GM21737 (cell line): Measurements from ENCODE around the gene SRP14.
"Not testable (repeated sequence)": the region's sequence is repeated elsewhere in the genome, so short reads cannot be mapped to it uniquely, and the experiment has no call there.

Source experiments
- ATAC-seq: cut with Tn5 transposase; IDR thresholded peaks from one replicate; pipeline ENCODE4 v1.9.1; 2021; ENCODE audit warnings: mild to moderate bottlenecking, moderate library complexity; ENCODE audit not compliant: unreplicated experiment

The SRP14 gene

GRCh38 chr15:40038638-40039543 is at the start of gene SRP14:
Gene SRP14, minus strand, starts transcription at chr15:40039181. Its CDS starts 65 bp downstream, at chr15:40039116.
- ATAC-seq = peak; percentile 86

DNA sequence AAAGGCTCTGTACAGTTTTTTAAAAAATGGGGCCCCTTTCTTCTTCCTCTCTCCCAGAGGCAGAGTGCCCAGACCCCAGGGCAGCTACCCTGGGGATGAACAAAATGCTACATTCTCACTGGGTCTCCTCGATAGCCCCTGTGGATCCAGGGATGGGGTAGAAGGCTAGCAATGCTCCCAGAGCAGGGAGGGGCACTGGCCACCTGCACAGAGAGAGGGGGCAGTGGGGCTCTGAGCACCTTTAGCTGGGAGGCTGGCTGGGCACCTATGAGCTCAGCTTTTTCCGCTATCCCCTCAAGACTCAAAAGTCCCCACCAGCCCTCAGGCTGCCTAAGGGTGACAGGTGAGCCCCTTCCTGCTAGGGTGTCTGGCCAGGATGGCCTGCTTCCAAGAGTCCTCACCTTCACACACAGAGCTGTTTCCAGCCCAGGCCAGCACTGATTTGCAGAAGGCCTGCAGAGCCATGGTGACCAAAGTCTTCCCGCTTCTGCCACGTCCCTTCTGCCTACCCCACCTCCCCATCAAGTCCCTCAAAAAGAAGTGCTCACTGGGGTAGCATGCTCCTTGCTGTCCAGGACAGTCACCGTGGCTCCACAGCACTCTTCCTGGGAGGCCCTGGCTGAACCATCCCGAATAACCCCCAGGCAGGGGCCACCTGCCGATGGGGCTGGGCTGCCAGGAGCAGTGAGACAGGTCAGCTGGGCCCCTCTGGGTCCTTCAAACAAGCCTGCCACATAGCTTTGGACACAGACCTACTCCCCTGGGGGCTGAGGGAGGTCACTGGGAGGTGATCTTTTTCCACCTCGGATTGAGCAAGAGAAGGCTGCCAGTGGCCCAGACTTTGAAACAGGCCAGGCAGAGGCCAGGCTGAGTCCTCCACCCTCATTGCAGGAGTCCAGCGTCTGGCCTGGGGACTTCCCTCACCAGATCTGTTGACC is 49.3 kb upstream of the SRP14 start:
- ATAC-seq = no peak

DNA sequence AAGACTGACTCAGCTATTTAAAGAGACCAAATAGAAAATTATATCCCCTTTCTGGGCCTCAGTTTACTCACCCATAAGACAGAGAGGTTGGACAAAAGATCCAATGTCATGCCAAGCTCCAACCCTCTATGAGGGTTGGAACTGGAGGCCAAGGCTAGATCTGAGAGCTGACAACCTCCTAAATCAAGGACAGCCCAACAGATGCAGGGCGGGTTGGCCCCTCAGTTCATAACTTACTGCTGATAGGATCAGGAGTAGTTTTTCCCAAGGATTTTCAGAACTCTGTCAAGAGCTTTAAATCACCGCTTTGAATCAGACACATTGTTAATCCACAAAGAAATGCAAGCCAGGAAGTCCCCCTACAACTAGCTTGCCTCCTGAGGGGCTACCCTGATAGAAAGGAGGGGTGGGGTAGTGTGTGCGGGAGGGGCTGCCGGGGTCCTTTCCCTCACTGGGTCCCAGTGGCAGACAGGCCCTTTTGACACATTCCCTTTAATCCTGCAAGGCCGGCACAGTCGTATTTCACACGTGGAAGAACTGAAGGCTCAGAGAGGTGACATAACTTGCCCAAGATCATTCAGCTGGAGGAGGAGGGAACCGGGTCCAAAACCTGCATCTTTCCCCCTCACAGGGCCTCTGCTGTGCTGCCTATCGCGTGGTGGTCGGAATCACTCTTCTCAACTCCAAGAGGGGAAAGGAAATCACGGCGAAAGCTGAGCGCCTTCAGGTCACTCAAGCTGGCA is 48.3 kb upstream of the SRP14 start:
- no peak for ATAC-seq

DNA sequence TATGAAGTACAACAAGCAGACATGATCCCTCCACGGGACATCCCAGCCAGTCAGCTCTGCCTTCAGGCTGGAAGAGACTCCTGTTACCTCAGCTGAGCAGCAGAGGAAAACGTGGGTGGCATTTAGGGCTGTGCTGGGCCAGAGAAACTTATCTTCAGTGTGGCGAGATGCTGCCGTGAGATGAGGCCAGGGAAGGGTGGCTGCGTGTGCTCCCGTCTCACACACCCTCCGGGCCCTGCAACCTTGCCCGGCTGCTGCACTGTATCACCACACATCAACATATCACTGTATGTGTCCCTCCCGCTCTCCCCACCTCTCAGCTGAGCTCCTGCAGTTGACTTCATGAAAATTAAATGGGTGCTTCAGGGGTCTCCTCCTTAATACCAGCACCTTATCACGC is 46.3 kb upstream of the SRP14 start:
- no peak for ATAC-seq

DNA sequence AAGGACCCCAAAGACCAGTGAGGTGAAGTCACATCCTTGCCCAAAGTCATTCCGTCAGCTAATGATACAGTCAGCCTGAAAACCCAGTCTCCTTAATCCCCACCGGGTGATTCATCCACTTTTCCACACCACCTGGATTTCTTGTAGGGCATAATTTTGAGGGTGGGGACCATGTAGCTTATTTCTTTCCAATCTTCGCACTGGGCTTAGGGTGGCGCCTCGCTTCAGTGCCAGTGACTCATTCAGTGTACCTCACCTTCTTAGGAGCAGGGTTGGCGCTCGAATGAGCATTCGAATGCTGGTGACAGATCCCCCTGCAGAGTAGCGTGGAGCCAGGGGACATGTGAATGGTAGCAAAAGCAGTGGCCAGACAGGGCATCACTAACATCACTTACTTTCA is 45.7 kb upstream of the SRP14 start:
- ATAC-seq = no peak

DNA sequence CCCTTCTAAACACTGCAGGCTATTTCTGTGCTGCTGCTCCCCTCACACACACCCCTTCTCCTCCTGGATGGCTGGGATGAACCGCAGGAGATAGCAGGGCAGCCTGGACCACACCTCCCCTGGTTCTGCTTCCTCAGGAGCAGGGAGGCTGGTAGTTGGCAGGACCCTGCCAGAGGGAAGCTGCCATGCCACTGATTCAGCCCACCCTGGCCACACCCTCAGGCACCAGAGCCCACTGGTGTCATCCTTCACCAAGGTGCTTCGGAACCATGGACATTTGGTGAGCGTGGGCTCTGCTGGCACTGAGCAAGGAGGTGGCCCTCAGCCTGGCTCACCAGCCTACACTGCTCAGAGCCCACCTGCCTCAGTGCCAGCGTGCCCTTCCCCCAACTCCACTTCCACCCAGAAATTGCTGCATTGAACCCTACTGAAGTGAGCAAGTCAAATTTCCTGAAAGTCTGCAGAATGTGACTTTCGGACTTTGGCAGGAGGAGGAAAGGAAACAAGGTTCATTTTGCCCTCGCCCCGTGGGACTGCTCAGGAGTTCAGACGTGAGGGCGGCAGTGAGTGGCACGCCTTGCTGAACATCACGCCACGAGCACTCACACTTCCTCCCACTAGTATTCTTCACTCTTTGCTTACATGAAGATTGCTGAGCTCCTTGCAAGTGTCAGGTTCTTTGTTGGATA is 43.4 kb upstream of the SRP14 start:
- ATAC-seq = no peak

DNA sequence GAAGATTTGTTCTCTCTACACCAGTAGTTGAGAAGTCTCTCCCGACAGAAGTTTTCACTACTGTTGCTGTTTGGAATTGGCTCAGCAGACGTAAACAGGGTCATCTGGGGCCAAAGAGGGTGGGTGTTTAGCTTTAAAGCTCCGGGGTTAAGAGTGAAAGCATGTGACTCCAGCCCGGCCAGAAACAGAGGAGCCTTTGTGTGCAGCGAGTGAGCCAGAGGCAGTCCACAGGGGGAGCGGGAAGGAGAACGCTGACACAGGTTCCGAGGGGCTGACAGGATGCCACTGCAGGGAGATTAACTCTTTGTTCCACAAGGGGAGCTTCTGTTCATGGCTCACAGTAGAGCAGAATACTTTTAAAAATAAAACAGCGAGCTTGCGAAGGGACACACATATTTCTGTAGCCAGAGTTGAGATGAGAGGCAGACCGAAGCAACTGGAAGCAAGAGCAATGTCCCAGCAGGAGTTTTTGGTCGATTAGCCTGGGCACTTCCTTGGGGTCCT is 42.8 kb upstream of the SRP14 start:
- ATAC-seq = no peak

DNA sequence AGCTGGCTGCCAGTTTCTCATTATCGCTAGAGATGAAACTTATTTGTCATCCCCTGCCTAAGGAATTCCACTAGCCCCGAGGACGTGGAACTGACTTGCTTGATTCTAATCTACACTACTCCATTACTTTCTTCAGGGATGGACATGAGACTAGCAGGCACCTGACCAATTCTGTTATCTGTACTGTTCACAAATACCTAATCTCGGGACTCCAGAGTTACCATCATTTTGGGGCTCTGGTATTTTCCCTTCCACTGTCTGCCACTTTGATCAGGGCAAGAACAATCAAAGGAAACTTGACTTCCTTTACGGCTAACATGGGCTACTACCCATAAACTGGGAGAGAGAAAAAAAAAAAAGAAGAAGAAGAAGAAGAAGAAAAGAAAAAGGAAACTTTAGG is 41.9 kb upstream of the SRP14 start:
- no peak for ATAC-seq

GRCh38 chr15:40080104-40080503 is 41.1 kb upstream of the SRP14 start:
- ATAC-seq = no peak

DNA sequence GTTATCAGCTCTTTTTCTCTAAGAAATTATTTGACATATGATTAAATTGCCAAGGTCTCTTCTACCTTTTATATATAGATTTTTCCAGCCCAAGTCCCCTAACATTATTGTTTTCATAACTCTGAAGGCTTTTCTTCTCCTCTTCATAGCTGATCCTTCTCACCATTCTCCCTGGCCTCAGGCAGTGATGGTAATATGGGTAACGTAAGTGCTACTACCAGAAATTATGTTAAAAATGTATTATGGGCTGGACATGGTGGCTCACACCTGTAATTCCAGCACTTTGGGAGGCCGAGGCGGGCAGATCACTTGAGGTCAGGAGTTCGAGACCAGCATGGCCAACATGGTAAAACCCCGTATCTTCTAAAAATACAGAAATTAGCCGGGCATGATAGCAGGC is 40.5 kb upstream of the SRP14 start:
- ATAC-seq = no peak

GRCh38 chr15:40075298-40076044 is 36.5 kb upstream of the SRP14 start:
- no peak for ATAC-seq

DNA sequence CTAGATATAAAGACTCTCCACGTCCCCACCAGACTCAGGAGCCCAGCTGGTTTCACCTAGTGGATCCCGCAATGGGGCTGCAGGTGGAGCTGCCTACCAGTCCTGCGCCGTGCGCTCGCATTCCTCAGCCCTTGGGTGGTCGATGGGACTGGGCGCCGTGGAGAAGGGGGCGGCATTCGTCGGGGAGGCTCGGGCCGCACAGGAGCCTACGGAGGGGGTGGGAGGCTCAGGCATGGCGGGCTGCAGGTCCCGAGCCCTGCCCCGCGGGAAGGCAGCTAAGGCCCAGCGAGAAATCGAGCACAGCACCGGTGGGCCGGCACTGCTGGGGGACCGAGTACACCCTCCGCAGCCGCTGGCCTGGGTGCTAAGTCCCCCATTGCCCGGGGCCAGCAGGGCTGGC is 35.7 kb upstream of the SRP14 start:
- not testable (repeated sequence) for ATAC-seq

- ATAC-seq = not testable (repeated sequence)
Observed at GRCh38 chr15:40073716-40074490, 34.9 kb upstream of the SRP14 start.

GRCh38 chr15:40072216-40072990 is 33.4 kb upstream of the SRP14 start:
- ATAC-seq = no peak

GRCh38 chr15:40070608-40071218 is 31.7 kb upstream of the SRP14 start:
- ATAC-seq = no peak

DNA sequence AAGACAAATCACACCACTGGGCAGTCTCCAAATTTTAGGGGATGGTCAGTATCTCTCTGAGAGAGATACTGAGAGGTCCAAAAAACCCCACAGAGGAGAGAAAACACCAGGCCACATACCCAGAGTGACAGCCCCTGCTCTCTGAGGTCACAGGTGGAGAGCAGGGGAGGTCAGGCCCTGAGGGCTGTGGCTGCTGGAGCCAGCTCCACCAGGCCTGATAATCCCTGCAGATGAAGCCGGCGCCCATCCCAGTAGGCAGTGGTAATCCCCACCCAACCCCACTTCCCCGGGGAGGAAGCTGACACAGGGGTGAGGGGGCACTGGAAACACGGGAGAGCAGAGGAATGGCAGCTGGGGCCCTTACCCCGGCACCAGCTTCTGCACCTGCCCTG is 31.2 kb upstream of the SRP14 start:
- no peak for ATAC-seq
